ENCODE results near the gene ELFN1.

ELFN1 gene

DNA sequence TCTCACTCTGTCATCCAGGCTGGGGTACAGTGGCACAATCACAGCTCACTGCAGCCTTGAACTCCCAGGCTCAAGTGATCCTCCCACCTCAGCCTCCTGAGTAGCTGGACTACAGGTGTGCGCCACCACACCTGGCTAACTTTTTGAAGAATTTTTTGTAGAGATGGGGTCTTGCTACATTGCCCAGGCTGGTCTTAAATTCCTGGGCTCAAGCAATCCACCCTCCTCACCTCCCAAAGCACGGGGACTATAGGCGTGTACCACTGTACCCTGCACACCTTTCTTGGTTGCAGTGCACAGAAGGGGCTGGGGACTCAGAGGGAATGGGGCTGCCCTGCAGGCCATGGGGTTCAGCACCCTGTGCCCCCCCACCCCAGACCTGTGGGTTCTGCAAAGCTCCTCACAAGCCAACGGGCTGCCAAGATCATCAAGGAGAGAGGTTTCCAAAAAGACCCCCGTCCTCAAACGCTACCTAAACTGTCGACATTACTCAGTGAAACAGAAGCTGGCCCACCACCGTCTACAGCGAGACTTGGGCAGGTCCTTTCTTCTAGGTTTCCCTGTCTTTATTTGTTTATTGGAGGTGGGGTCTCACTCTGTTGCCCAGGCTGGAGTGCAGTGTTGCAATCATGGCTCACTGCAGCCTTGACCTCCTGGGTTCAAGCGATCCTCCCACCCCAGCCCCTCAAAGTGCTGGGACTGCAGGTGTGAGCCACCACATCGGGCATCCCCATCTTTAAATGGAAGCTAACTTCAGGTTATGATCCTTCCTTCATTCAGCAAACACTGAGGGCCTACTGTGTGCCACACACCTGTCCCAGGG, 26.6 kb upstream of the ELFN1 start:
- no peak for DNase-seq

DNA sequence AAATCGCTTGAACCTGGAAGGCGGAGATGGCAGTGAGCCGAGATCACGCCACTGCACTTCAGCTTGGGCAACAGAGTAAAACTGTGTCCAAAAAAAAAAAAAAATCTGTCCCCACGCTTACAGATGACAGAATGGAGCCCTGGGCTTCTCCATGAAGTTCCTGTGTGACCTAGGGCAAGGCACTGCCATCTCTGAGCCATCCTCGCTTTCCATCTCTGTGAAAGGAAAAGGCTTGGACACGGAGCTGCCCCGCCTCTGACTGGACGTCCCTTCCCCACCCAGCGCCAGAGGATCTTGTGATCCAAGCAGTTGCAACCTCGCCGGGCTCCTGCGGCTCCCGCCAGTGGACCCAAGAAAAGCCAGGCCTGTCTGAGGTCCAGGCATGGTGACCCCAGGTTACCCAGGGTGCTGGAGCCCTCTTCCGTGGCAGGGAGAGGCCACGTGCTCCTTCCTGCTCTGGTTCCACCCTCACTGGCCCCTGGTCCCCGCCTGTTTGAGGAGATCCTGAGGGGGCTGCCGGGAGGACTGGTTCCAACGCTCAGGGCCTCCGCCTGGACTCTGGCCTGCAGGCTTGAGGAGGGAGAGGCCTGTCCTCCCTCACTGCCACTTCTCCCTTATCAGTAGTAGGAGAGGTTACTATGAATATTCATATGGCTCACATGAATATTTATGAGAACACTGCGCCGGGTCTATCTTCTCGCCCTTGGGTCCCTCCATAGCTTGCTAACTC, 25.6 kb upstream of the ELFN1 start:
- no peak for DNase-seq

DNA sequence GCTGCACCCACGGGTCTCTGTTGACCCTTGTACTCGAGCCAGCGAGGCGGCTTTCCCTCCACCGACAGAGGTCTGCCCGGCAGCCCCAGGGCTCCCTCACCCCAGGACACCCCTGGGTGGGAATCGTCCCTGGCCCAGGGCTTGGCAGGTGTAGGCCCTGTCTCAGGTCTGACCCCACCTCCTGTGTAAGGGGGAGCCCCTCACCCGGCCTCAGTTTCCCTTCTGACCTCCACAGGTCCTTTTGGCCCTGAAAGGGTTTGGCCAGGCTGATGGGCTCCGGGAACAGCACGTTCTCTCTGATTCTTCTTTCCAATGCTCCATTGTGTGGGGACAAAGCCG, 25.0 kb upstream of the ELFN1 start:
- DNase-seq: no peak

DNA sequence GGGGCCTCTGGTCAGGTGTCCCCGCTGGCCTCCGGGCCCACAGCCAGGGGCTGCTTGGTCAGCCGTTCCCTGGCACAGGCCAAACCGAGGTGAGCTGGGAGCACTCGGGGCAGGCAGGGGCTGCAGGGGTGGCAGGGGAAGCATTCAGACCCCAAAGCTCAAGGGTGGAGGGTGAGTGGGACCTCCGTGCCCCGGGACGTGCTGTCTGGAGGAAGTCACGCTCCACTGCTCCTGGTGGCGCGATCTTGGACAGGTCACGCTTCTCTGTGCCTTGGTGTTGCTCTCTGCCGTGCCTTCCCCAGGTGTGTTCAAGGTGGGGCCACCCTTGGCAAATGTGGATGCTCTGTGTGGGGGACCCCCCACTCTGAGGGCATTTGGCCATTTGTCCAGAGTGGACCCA, 24.6 kb upstream of the ELFN1 start:
- no peak for DNase-seq

DNA sequence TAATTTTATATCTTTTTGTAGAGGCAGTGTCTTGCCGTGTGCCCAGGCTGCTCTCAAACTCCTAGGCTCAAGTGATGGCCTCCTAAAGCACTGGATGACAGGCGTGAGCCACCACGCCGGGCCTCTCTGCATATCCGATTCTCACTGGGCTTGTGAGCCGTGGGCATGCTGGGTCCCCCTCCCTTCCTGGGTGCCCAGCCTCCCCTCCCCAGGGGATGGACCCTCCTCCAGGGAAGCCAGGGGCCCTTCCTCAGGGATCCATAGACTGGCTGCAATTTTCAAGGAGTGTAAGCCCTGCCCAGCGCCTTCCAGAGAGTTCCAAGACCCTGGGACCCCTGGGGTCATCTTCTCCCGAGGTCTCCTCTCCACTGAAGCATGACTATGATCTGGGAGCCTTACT, 23.7 kb upstream of the ELFN1 start:
- no peak for DNase-seq

DNA sequence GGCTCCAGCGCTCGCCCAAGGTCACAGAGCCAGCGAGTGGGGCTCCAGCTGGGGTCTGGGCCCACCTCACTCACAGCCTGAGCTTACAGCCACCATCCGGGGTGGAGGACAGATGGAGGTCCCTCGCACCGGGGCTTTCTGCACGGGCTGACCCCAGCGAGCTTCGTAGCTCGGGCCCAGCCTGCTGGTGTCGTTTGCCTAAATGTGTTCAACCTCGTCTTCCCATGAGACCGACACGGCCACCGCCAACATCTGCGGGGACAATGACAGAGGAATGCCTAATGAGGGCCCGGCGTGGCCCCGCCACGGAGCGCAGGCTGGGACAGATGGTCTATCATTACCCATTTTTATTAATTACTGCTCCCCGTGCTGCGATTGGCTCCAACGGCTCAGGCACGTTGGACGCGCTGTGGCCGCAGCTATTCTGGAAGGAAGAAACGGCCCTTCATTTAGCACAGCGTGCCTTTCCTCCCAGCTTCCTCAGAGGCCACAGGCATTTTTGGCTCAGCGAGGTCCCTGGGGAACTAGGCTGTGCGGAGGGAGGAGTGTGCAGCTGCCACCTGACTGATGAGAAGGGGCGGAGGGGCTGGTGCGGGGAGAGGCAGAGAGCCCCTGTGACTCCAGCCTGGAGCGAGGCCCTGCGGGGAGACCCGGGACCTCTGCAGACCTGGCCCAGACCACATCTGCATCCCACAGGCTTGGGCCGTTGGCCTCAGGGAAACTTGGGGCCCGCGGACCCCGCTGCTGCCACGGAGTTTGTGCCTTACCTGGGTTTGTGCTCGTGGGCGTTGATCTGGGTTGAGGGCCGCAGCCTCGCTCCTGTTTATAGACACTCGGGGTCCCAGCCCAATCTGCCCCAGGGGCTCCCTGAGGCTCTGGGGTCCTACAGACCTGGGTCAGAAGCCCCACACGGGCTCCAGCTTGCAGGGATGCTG, 22.9 kb upstream of the ELFN1 start:
- no peak for DNase-seq

DNA sequence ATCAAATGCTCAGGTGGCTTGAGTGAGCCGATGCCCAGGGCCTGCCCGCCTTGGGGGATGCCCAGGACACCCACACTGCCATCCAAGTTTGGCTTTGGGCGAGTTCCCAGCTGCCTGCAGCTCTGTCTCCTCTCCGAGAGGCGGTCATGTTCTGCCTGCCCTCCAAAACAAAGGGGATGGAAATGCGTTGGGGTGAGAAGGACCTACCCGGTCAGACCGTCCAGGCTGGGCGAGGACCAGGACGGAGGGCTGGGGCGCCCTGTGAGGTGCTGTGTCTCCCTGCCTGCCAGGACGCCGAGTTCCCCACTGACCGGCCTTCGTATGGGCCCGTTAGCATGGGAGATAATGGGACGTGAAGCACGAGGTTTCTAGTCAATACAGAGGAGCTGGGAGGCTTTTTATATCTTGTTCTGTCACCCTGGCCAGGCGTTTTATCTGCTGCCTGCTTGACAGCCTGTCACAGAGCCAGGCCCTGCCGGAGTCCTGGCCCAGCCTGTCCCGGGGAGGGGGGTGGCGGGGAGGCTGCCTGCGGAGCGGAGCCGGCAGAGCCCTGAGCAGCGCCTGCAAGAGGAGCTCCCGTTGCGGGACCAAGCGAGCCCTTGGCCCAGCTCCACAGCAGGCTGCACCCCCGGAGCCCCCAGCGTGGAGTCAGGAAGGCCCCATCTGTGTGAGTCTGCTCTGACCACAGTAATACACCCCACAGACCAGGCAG, 22.0 kb upstream of the ELFN1 start:
- no peak for DNase-seq

DNA sequence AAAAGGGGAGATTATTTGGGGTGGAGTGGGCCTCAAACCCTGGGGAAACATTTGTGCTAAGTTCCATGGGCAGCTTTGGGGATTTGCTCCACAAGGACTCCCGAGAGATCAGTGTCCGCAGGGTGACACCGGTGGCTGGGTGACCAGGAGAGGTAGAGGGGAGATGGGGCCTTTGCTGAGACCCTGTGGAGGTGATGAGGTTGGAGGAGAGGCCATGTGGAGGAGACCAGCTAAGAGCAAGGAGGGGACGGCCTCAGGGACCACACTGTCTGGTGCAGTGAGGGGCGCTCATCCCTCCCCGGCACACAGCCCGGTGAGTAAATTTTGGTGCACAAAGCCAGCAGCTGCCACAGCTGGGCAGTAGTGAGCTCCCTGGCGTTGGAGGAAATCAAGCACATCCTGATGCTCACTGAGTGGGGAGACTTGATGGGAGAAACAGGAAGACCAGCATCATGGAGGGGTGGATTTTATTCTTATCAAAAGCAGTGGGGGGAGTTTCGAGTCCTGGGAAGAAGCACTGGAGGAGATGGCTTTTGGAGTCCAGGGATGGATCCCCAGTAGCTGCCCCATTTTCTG, 20.2 kb upstream of the ELFN1 start:
- no peak for DNase-seq

DNA sequence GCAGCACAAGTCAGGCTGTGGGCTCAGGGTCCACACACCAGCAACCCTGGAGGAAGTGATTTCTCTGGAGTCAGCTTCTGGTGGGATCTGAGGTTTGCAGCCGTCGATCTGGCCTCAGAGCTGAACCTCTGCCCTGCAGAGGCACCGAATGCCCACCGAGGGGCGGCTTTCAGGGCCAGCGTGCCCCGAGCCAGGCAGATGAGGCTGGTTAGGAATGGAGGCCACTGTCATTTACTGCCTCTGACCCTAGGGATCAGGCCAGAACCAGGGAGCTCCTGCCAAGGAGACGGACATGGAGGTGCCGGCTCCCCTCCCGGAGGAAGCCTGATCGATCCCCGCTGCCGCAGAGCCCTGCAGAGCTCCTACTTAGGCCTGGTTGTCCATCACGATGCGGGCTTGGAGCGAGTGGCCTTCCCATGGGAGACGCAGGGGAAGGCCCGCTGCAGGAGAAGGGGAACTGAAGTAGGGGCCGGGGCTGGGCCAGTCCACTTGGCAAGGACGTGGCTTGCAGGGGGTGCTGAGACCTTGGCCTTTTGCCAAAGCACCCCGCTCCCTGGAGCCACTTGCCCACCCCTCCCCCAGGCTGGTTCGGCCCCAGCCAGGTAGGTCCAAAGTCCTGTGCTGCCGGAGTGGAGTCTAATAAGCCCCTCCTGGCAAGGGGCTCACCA, 19.6 kb upstream of the ELFN1 start:
- DNase-seq: no peak

- DNase-seq: no peak
Observed at GRCh38 chr7:1651031-1651446, 19.0 kb upstream of the ELFN1 start.

GRCh38 chr7:1651891-1652290, 18.2 kb upstream of the ELFN1 start:
- no peak for DNase-seq

DNA sequence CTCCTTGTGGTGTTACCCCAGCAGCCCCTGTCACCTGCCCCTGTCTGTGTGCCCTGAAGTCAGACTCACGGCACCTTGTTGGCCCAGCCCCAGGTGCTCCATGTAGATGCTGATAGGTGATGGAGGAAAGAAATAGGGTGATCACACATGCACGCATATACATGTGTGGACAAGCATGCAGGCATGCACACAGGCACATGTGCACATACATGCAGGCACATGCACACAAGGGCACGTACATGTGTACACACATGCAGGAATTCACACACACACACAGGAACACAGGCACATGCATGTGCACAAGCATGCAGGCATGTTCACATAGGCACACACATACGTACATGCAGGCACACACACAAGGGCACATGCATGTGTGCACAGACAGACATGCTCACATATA, 16.6 kb upstream of the ELFN1 start:
- no peak for DNase-seq

GRCh38 chr7:1654111-1654510, 16.0 kb upstream of the ELFN1 start:
- DNase-seq: no peak

DNA sequence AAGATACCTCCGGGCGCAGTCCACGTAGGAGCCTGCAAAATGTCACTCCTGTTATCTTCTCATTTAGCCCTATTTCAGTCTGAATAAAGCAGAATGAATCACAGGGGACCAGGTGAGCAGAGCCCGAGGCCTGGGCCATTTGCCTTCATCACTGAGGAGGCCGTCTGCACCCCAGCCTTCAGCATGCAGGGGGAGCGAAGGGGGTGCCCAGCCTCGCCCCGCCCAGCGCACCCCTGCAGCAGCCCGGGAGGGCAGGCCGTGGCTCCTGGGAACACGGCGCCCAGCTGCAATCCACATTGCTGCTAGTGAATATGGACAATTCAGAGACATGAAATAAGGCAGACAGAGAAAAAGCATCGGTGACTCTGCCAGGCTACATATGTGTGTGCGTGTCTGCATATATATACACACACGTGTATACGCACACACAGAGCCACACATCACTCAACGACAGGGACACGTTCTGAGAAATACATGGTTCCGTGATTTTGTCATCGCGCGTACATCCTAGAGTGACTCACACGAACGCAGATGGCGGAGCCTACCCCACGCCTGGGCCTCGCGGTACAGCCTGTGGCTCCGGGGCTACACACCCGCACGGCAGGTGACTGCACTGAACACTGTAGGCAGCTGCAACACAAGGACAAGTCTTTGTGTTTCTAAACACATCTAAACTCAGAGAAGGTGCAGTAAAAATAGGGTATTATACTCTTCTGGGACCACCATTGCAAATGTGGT, 15.2 kb upstream of the ELFN1 start:
- no peak for DNase-seq

DNA sequence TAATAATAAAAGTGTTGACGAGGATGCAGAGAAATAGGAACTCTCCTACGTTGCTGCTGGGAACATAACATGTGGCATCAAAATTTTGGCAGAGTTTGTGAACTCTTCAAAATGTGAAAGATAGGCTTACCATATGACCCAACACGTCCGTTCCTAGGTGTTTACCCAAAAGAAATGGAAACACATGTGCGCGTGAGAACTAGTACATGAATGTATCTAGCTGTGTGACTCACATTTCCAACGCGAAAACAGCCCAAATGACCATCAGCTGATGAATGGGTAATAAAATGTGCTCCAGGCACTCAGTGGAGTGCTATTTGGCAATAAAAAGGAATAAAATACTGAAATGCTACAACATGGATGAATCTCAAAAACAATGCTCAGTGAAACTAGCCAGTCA, 10.4 kb upstream of the ELFN1 start:
- DNase-seq: no peak

GRCh38 chr7:1661461-1661860, 8.6 kb upstream of the ELFN1 start:
- no peak for DNase-seq

DNA sequence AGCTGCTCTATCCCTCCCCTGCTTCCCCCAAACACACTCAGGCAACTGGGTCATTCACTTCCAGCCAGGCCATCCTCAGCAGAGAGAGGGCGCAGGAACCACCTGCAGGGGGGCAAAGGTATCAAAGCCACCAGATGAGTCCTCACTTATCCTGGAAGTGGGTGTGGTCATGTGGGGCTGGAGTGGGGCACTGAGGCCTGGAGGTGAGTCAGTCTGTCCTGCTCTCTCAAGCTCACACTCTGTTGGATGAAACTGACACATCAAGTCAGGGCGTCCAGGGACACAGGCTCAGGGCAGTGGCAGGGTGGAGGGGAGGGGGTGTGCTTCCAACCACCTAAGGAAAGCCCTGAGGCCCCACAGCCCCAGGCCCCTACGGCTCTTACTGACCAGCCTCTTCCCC, 8.0 kb upstream of the ELFN1 start:
- DNase-seq: no peak

DNA sequence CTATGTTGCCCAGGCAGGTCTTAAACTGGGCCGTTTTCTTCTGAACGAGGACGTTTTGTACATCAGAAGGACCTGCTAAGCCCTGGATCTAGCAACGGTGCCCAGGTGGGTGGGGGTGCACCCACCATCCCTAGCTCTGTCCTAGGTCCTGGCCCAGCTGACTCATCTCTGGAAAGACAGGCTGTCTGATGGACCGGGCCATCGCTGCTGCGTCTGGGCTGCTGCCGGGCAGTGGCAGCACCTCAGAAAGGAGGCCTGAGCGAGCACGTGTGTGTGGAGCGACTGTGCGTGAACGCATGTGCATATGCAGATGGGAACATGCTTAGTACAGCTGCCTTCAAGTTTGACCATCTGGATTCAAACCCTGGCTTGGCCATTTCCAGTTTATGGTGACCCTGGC, 7.3 kb upstream of the ELFN1 start:
- DNase-seq: no peak

GRCh38 chr7:1663223-1663622, 6.9 kb upstream of the ELFN1 start:
- DNase-seq: no peak

- no peak for DNase-seq
Observed at GRCh38 chr7:1663857-1664651, 6.0 kb upstream of the ELFN1 start.
